DOHH2 (cell line): ENCODE data around the gene LMOD1.
"Not testable (repeated sequence)": the region's sequence is repeated elsewhere in the genome, so short reads cannot be mapped to it uniquely, and the experiment has no call there.

Experiments
- H3F3A ChIP-seq: fragments of 200-600 bp; sonication (generic), shearing (Covaris generic); 2 replicates; pipeline ENCODE4 v1.6.0; 2016; ENCODE audit warnings: antibody characterized with exemption, mild to moderate bottlenecking; ENCODE audit not compliant: control insufficient read depth, insufficient read depth
- H3K27ac ChIP-seq: fragments of 200-600 bp; sonication (generic); 2 replicates; pipeline ENCODE4 v1.5.1; 2014; ENCODE audit warnings: low read depth, mild to moderate bottlenecking, low read length, moderate library complexity
- H3K27me3 ChIP-seq: fragments of 200-600 bp; sonication (generic); 2 replicates; pipeline ENCODE4 v1.6.1; 2014; ENCODE audit warnings: mild to moderate bottlenecking, low read length, mixed read lengths; ENCODE audit not compliant: control insufficient read depth
- H3K36me3 ChIP-seq: fragments of 200-600 bp; sonication (generic); 2 replicates; pipeline ENCODE4 v1.6.1; 2014; ENCODE audit warnings: mild to moderate bottlenecking, low read length, moderate library complexity, mixed read lengths; ENCODE audit not compliant: control insufficient read depth
- H3K4me1 ChIP-seq: fragments of 200-600 bp; sonication (generic); 2 replicates; pipeline ENCODE4 v1.6.1; 2014; ENCODE audit warnings: mild to moderate bottlenecking, low read length, mixed read lengths; ENCODE audit not compliant: control insufficient read depth
- H3K4me2 ChIP-seq: fragments of 200-600 bp; sonication (generic); 2 replicates; pipeline ENCODE4 v1.6.0; 2014; ENCODE audit warnings: mild to moderate bottlenecking, low read length, moderate library complexity
- H3K4me3 ChIP-seq: fragments of 200-600 bp; sonication (generic); 2 replicates; pipeline ENCODE4 v1.5.1; 2014; ENCODE audit warnings: mild to moderate bottlenecking, low read length, mixed read lengths
- H3K79me2 ChIP-seq: fragments of 200-600 bp; sonication (generic); 2 replicates; pipeline ENCODE4 v1.6.1; 2014; ENCODE audit warnings: mild to moderate bottlenecking, low read length, mixed read lengths; ENCODE audit not compliant: control insufficient read depth
- H3K9me2 ChIP-seq: fragments of 200-600 bp; sonication (generic); replicated peaks from 2 replicates; pipeline ENCODE4 v1.6.1; 2014; ENCODE audit warnings: mild to moderate bottlenecking, low read length, mixed read lengths; ENCODE audit not compliant: control insufficient read depth
- H3K9me3 ChIP-seq: fragments of 200-600 bp; sonication (generic); 2 replicates; pipeline ENCODE4 v1.6.1; 2014; ENCODE audit warnings: antibody characterized with exemption, low read length, mixed read lengths; ENCODE audit not compliant: control insufficient read depth, insufficient read depth
- H4K20me1 ChIP-seq: fragments of 200-600 bp; sonication (generic); 2 replicates; pipeline ENCODE4 v1.6.0; 2014; ENCODE audit warnings: low read depth, mild to moderate bottlenecking, antibody characterized with exemption, low read length, moderate library complexity; ENCODE audit not compliant: control insufficient read depth, insufficient read depth
- CTCF ChIP-seq: fragments of 200-600 bp; sonication (generic); IDR thresholded peaks from one replicate; pipeline ENCODE4 v1.5.1; 2014; ENCODE audit warnings: antibody characterized with exemption, mild to moderate bottlenecking, low read depth, low read length; ENCODE audit not compliant: poor library complexity, severe bottlenecking
- EZH2phosphoT487 ChIP-seq: fragments of 200-600 bp; sonication (generic); IDR thresholded peaks from 2 replicates; pipeline ENCODE4 v1.6.1; 2017; ENCODE audit warnings: borderline replicate concordance, mild to moderate bottlenecking, antibody characterized with exemption, low read length, moderate library complexity, mixed read lengths

The LMOD1 gene

DNA sequence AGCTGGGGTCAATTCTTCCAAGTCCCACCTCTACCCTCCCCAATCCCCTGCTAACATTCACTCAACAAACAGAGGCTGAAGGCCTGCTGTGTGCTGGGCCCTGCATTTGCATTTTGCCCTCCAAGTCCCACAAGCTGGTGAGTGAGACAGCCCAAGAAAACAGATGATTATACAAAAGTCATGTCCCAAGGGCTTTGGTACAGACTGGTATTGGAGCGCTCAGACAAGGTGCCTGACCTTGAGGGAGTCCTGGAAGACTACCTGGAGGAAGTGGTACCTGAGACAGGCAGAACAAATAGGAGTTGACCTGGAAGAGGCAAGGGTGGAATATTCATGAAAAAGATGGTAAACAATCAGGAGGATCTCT lies 4.2 kb downstream of the LMOD1 start:
- Histone ChIP-seq H3K4me2 (no peak overlapping the region), H3K79me2 (no peaks in the 10 kb centered on the region), H4K20me1 (no peaks in the 10 kb centered on the region), H3F3A (no peaks in the 10 kb centered on the region), H3K4me3 (no peak overlapping the region), H3K9me3 (no peaks in the 10 kb centered on the region), H3K27ac (no peak overlapping the region), H3K27me3 (peaks cover 34% of the 10 kb centered on the region), H3K9me2 (no peaks in the 10 kb centered on the region), H3K36me3 (no peaks in the 10 kb centered on the region), H3K4me1 (no peaks in the 10 kb centered on the region)
- TF ChIP-seq CTCF, result no peak
- TF ChIP-seq EZH2phosphoT487, result no peak

DNA sequence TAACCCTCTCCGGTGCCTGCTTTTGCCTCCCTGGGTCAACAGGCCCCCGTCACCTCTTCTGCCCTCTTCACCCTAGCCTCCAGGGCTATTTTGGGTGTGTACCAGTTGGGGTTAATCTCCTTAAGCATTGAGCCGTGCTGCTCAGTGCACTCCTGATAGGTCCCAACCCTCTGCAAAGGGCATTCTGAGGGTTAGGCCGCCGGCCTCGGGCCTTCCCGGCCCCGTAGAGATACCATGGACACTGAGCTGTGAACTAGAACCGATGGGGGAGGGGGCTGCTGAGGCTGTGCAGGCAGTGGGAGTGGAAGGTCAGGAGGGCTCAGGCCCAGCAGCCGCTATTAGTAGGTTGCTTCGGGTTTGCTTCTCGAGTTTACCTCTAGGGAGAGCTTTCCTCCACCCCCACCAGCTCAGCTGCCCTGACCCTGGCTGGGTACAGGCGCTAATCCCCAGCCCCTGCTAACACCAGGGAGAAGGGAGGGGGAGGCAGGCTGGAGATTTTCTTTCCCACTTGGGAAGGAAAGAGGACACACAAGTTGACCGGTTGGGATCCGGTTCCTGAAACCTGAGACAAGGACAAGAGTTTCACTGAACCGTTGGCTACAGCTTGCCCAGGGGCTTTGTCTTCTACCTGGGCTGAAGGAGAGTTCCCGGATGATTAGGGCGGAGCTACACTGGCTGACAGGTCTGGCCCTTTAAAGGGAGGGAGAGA lies 4.8 kb downstream of the LMOD1 start:
- no peaks in the 10 kb centered on the region for H3K36me3 ChIP-seq
- H4K20me1 ChIP-seq, result no peaks in the 10 kb centered on the region
- H3K9me2 ChIP-seq, result no peaks in the 10 kb centered on the region
- H3F3A ChIP-seq, result no peaks in the 10 kb centered on the region
- H3K27me3 ChIP-seq, result peaks cover 29% of the 10 kb centered on the region
- H3K27ac ChIP-seq, result no peak overlapping the region
- no peak overlapping the region for H3K4me2 ChIP-seq
- no peaks in the 10 kb centered on the region for H3K9me3 ChIP-seq
- H3K79me2 ChIP-seq, result no peaks in the 10 kb centered on the region
- no peak overlapping the region for H3K4me3 ChIP-seq
- no peaks in the 10 kb centered on the region for H3K4me1 ChIP-seq
- TF ChIP-seq EZH2phosphoT487 (no peak), CTCF (no peak)

DNA sequence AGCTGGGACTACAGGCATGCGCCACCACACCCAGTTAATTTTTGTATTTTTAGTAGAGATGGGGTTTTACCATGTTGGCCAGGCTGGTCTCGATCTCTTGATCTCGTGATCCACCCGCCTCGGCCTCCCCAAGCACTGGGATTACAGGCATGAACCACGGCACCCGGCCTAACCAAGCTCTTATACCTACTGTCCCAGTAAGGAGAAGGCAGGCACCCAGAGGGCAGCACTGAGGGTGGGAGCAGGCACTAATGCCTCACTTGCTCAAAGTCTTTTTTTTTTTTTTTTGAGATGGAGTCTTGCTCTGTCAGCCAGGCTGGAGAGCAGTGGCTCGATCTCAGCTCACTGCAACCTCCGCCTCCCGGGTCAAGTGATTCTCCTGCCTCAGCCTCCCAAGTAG lies 6.0 kb downstream of the LMOD1 start:
- not testable (repeated sequence) for H3K9me2 ChIP-seq, H3F3A ChIP-seq, H3K27ac ChIP-seq

GRCh38 chr1:201939574-201939973 lies 6.8 kb downstream of the LMOD1 start:
- H3K4me2 ChIP-seq, result no peak overlapping the region
- no peaks in the 10 kb centered on the region for H4K20me1 ChIP-seq
- no peaks in the 10 kb centered on the region for H3F3A ChIP-seq
- H3K36me3 ChIP-seq, result no peaks in the 10 kb centered on the region
- no peak overlapping the region for H3K27ac ChIP-seq
- TF ChIP-seq CTCF (no peak), EZH2phosphoT487 (no peak)
- no peak overlapping the region for H3K4me3 ChIP-seq
- H3K27me3 ChIP-seq, result peaks cover 10% of the 10 kb centered on the region
- H3K9me2 ChIP-seq, result no peaks in the 10 kb centered on the region
- no peaks in the 10 kb centered on the region for H3K79me2 ChIP-seq
- no peaks in the 10 kb centered on the region for H3K4me1 ChIP-seq
- no peaks in the 10 kb centered on the region for H3K9me3 ChIP-seq

More for the DNA sequence above, 6.0 kb downstream of the LMOD1 start:
- not testable (repeated sequence) for H3K9me3 ChIP-seq, H3K4me3 ChIP-seq, H4K20me1 ChIP-seq, H3K4me2 ChIP-seq, H3K4me1 ChIP-seq, H3K36me3 ChIP-seq, H3K79me2 ChIP-seq
- peaks cover 16% of the 10 kb centered on the region for H3K27me3 ChIP-seq
